Prostate gland (tissue), 2 donors: ENCODE measurements around the gene SLC6A20.

Experiments
- CTCF ChIP-seq, 4 experiments: fragments of 200-600 bp in 2 of 4; fragments of 450-650 bp in 2 of 4; sonication (generic) in 2 of 4; IDR thresholded peaks; 1 replicate in 3 of 4; 2 replicates in 1 of 4; pipeline ENCODE4 v1.5.1; 2016 to 2019; ENCODE audit warnings: antibody characterized with exemption in 4 of 4, mild to moderate bottlenecking in 2 of 4, moderate library complexity in 2 of 4
- POLR2A ChIP-seq: fragments of 450-650 bp; IDR thresholded peaks from one replicate; pipeline ENCODE4 v1.6.1; 2016; ENCODE audit warnings: antibody characterized with exemption, mild to moderate bottlenecking
- POLR2AphosphoS5 ChIP-seq: sonication (generic); formaldehyde crosslinking; IDR thresholded peaks from one replicate; pipeline ENCODE4 v1.6.1; 2017; ENCODE audit warnings: antibody characterized with exemption

- TF ChIP-seq CTCF (IDR thresholded peaks at IDR 0.05) (no peak), POLR2A (no peak), POLR2AphosphoS5 (no peak)
These were observed 79.5 kb downstream of the SLC6A20 start for GRCh38 chr3:45716790-45717336.
